Stimulated activated CD8-positive, alpha-beta memory T cell treated with anti-CD3 and anti-CD28 coated beads, Interleukin-12 subunit alpha, Interleukin-12 subunit beta, amount 100 ng/mL, for 4 hours (primary cell): ENCODE data around the gene RASD1.

Source experiments
- DNase-seq: peaks from one replicate; pipeline ENCODE4 v3.0.0-alpha.2; 2020; ENCODE audit warnings: low read depth

RASD1 gene

GRCh38 chr17:17526369-17526768 lies 30.2 kb upstream of the RASD1 start:
- DNase-seq, result no peak

DNA sequence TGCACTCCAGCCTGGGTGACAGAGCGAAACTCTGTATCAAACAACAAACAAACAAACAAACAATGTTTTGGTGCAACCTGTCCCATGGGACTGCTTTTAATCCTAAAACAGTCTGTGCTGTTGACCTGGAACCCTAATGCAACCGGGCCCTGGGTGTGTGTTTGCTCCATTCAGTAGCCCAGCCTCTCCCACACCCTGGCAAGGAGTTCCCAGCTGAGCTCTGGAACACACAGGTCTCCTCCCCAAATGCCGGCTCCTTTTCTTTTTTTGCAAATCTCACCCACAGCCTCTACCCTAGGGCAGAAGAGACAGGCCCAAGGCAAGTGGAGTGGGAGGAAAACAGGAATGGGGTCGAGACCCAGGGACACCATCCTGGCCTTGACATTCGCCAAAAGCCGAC lies 29.8 kb upstream of the RASD1 start:
- no peak for DNase-seq

DNA sequence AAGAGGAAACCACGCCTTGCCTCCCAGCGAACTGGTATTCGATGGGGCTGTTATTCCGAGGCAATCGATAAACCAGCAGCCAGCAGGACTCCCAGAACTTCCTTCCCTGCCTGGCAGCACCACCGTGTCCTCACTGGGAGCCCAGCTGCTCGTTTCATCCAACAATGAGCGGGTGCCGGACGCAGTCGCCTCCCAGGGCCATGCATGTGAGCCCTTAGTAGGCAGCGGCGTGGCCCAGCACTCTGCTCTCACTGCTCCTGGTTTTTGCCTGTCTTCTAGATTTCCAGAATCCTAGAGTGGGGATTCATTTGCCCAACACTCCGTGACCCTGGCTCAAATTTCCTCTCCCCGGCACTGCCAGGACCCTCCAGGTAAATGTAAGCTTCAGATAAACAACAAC lies 29.1 kb upstream of the RASD1 start:
- no peak for DNase-seq

GRCh38 chr17:17523731-17524490 lies 27.7 kb upstream of the RASD1 start:
- no peak for DNase-seq

- DNase-seq, result no peak
These were observed 27.0 kb upstream of the RASD1 start for GRCh38 chr17:17523001-17523730.

GRCh38 chr17:17520599-17521232 lies 24.5 kb upstream of the RASD1 start:
- no peak for DNase-seq

- no peak for DNase-seq
These were observed 23.7 kb upstream of the RASD1 start for GRCh38 chr17:17519886-17520285.

DNA sequence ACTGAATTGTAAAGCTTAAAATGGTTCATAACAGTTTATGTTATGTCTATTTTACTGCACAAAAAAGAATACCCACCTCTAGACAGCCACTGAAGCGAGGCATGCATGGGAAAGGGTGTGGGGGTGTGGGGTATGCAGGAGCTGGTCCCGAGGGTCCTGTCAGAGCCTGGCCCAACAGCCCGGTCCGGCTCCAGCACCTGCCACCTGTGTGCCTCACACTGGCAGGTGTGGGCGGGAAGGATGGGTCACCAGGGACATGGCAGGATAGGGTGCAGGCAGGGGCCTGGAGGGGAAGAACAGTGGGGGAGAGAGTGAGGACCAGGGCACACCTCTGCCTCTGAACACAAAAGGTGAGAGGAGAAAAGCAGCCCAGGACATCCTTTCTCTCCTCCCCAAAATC lies 22.8 kb upstream of the RASD1 start:
- DNase-seq, result no peak

GRCh38 chr17:17518014-17518413 lies 21.8 kb upstream of the RASD1 start:
- no peak for DNase-seq

DNA sequence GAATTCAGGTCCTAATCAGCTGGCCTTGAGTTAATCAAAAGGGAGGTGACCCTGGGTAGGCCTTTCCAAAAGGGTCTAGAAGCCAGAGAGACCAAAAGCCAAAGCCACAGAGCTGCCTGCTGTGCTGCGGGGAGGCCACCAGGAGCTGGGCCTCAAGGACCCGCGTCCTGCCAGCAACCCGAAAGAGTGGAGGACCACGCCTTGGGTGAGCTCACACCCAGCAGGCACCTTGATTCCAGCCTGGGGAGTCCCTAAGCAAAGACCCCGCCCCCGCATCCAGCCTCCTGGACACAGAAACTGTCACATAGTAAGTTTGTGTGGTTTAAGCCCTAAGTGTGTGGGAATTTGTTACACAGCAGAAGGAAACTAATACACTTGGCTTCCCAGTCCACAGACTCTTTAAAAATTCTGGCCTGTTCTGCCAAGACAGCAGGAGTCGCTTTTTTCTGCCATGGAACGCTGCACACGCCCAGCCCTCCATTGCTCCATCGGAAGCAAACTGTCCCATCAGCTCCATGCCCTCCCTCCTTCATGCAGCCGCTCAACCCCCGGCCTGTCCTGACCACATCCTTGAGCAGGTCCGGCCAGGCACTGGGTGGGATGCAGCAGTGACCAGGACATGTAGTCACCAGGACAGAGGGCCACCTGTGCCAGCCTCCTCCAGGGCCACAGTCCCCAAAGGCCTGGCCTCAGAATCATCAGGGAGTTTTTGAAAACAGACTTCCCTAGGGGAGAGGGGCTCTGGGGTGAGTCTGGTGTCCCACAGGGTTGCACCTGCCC lies 20.9 kb upstream of the RASD1 start:
- DNase-seq, result no peak

- DNase-seq, result no peak
These were observed 20.0 kb upstream of the RASD1 start for GRCh38 chr17:17515934-17516930.

DNA sequence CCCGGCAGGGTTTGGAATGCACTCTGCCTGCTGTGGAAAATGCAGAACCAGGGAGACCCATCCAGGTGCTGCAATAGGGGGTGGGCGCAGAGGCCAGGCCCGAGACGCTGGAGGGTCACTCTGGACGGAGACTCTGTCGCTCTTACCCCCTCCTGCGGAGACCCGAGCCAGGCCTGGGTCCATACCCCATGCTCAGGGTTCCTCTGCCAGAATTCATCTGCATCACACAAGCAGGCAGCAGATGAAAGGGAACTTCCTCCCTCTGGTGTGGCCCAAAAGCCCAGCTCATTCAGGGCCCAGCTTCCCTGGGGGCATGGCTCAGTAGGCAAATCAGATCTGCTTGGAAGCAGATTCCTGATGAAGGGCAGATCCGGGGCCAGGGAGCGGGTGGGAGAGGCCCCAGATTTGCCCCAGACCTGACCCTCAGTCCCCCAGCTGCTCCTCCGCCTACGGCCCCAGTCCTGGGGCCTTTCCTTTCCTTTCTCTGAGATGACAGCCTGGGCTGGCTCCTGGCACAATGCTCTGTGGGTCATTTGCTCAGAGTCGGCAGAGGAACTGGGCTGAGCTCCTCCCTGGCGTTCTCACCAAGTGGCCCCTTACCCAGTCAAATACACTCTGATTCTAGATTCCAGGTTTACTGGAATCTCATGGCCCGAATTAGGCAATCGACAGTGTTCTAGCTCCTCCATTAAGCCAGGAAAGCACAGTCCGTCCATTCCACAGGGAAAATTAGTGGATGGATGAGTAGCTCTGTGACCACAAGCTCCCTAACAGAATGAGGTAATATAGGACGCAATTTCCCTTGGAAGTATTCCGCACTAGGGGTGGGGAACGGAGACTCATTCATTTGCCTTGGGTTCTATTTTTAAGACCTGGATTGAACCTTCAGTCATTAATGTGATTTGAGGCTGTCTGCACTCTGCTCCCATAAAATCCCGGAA lies 19.1 kb upstream of the RASD1 start:
- no peak for DNase-seq

- DNase-seq, result no peak
These were observed 18.3 kb upstream of the RASD1 start for GRCh38 chr17:17514361-17514992.

DNA sequence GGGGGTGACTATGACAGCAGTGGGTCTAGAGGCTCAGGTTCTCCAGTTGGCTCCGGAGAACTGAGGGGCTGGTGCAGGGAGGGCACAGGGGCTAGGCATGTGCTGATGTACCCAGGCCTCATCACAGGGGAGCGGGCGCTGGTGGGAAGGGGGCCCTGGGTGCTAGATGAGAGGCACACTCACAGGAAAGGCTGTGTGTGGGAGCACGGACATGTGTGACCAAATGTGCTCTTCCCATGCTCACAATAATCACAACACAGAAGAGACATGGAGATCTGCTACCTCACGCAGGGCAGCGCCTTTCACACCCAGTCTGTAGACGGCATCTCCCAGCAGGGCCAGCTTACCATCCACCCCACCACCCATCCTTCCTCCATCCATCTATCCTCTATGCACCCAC lies 17.4 kb upstream of the RASD1 start:
- no peak for DNase-seq

DNA sequence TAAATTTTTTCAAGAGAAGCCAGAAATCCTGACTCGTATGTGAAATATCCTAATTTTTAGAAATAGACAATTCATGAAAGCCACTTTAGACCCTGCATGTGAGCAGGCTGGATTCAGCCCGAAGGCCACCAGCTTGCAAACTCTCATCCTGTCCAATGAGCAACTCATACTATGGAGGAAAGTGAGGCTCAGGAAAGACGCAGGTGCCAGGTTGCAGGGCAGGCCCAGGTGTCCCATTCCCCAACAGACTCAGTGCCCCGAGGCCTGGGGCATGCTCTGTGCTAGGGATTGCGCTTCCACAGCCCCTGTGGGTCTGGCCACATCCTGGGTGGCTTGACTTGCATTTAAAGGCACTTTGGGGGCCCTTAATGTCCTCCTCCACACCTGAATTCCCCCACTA lies 16.7 kb upstream of the RASD1 start:
- no peak for DNase-seq

DNA sequence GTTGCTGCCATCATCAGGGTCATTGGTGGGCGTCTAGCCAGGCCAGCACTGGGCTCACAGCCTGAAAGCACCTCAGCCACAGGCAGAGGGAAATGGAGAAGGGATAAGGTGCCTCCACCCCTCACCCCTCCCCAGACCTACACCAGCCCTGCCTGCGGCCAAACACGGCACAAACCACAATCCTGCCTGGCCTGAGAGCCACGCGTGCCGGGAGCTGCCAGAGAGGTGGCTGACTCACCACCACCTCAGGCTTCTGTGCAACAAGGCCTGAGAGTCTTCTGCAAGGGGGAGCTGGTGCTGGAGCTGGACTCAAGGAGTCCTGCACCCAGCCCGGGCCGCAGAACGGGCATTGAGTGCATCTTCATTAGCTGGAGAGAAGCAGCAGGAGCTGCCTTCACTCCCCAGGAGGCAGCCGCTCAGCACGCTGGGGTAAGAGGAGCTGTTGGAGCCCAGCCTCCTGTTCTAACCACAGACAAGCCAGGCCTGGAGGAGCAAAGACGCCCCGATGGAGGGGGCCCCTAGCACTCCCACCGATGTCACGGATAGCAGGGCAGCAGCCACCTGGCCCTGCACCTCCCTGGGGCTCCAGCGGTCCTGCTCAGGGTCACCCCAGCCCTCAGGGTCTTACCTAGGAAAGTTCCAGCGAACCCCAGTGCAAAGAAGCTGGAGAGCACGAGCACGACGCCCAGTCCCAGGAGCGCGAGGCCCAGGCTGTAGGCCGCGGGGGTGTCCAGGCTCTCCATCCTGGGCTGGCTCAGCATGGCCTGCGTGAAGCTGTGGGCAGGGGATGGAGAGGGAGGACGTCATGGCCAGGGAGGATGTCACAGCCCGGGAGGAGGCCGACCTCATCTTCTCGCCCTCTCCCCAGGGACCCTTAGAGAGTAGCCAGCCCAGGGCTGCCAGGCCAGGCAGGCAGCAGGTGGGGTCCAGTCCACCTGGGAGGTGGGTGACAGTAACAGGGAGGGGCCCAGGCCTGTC lies 16.0 kb upstream of the RASD1 start:
- no peak for DNase-seq

DNA sequence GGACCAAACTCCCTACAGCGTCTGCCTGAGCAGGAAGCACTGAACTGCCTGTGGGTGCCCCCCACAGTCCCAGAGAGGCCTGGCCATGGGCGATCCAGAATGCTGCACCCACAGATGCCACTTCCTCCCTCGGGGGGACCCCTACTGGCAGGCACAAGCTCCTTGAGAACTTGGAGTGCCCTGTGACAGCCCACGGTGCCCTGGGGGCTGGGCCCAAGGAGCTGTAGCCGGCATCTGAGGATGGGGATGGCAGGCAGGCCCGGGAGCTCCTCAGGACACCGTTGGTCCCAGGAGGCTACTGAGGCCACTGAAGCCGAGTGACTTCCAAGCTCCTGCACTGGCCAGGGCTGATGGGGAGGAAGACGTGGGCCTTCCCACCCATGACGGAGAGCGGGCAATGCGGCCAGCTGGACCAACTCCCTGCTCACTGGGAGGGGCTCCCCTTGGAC lies 15.1 kb upstream of the RASD1 start:
- DNase-seq, result no peak
